NB4 (cell line): ENCODE data around the gene MPG.
A peak's percentile ranks its signal among the peaks of the same experiment; 100 is the strongest.

Experiments
- DNase-seq: peaks from one replicate; pipeline ENCODE4 v3.0.0; 2010; ENCODE audit warnings: low read depth
- H3K4me3 ChIP-seq: one replicate; pipeline ENCODE4 v1.5.1; 2011; ENCODE audit warnings: mild to moderate bottlenecking, low read depth, low read length, moderate library complexity
- CTCF ChIP-seq: IDR thresholded peaks from one replicate; pipeline ENCODE4 v1.5.1; 2012; ENCODE audit warnings: low read depth, low read length
- MAX ChIP-seq: IDR thresholded peaks from 2 replicates; pipeline ENCODE4 v1.6.1; 2011; ENCODE audit warnings: low read depth, low read length
- MYC ChIP-seq: IDR thresholded peaks from 2 replicates; pipeline ENCODE4 v1.6.1; 2011; ENCODE audit warnings: low read depth, low read length
- POLR2A ChIP-seq: IDR thresholded peaks from 2 replicates; pipeline ENCODE4 v1.6.1; 2011; ENCODE audit warnings: mild to moderate bottlenecking; ENCODE audit not compliant: insufficient read length; ENCODE audit errors: extremely low read depth

Gene MPG

GRCh38 chr16:88613-89012 is 10.6 kb downstream of the MPG start:
- no peak overlapping the region for H3K4me3 ChIP-seq
- TF ChIP-seq MAX (no peak), MYC (no peak), POLR2A (no peak), CTCF (no peak)
- DNase-seq, result no peak

- H3K4me3 ChIP-seq, result no peak overlapping the region
- TF ChIP-seq MAX, result no peak
- TF ChIP-seq POLR2A, result no peak
- TF ChIP-seq MYC, result no peak
- no peak for TF ChIP-seq CTCF
- no peak for DNase-seq
Observed at GRCh38 chr16:89391-90302, 11.6 kb downstream of the MPG start.

GRCh38 chr16:91484-91883 is 13.5 kb downstream of the MPG start:
- H3K4me3 ChIP-seq, result no peak overlapping the region
- TF ChIP-seq MYC, result no peak
- no peak for TF ChIP-seq MAX
- no peak for TF ChIP-seq CTCF
- TF ChIP-seq POLR2A, result no peak
- no peak for DNase-seq

GRCh38 chr16:92431-93339 is 14.7 kb downstream of the MPG start:
- H3K4me3 ChIP-seq, result no peak overlapping the region
- DNase-seq, result no peak
- TF ChIP-seq POLR2A, result no peak
- TF ChIP-seq MAX, result no peak
- no peak for TF ChIP-seq MYC

GRCh38 chr16:94918-95265 is 16.9 kb downstream of the MPG start:
- no peak for TF ChIP-seq MAX
- no peak for TF ChIP-seq MYC
- no peak for TF ChIP-seq POLR2A
- TF ChIP-seq CTCF, result no peak

GRCh38 chr16:96935-97381 is 18.9 kb downstream of the MPG start:
- no peak overlapping the region for H3K4me3 ChIP-seq
- peak; percentile 83 for DNase-seq
- TF ChIP-seq POLR2A (no peak), MAX (peak; percentile 81), CTCF (peak; percentile 88), MYC (0 out of 2 replicates have a peak, but pooled peaks have one; percentile 12)

More at GRCh38 chr16:94918-95265, 16.9 kb downstream of the MPG start:
- no peak overlapping the region for H3K4me3 ChIP-seq
- DNase-seq, result no peak
